KMS-11 (cell line): ENCODE data around the gene NOS1.
"Not testable (repeated sequence)": the region's sequence is repeated elsewhere in the genome, so short reads cannot be mapped to it uniquely, and the experiment has no call there.

ENCODE experiments used
- H2AFZ ChIP-seq: fragments of 200-600 bp; sonication (generic); 2 replicates; pipeline ENCODE4 v1.6.1; 2016; ENCODE audit warnings: antibody characterized with exemption, mixed run types, low read depth
- H3K27ac ChIP-seq: fragments of 200-600 bp; sonication (generic); 2 replicates; pipeline ENCODE4 v1.6.1; 2016; ENCODE audit warnings: mild to moderate bottlenecking, mixed run types
- H3K27me3 ChIP-seq: fragments of 200-600 bp; sonication (generic); 2 replicates; pipeline ENCODE4 v1.6.1; 2017; ENCODE audit warnings: mild to moderate bottlenecking, low read depth, mixed run types, moderate library complexity; ENCODE audit not compliant: insufficient read depth
- H3K36me3 ChIP-seq: fragments of 200-600 bp; sonication (generic); 2 replicates; pipeline ENCODE4 v1.6.1; 2017; ENCODE audit warnings: mild to moderate bottlenecking, mixed run types; ENCODE audit not compliant: insufficient read depth
- H3K4me1 ChIP-seq: fragments of 200-600 bp; sonication (generic); 2 replicates; pipeline ENCODE4 v1.6.1; 2016; ENCODE audit warnings: mild to moderate bottlenecking, low read depth, mixed run types; ENCODE audit not compliant: poor library complexity, severe bottlenecking
- H3K4me2 ChIP-seq: fragments of 200-600 bp; sonication (generic); 2 replicates; pipeline ENCODE4 v1.7.0; 2016; ENCODE audit warnings: mild to moderate bottlenecking, mixed run types
- H3K4me3 ChIP-seq: fragments of 200-600 bp; sonication (generic); IDR thresholded peaks from 2 replicates; pipeline ENCODE4 v1.6.1; 2017; ENCODE audit warnings: low read depth, low read length, mixed read lengths; ENCODE audit not compliant: insufficient read depth
- H3K79me2 ChIP-seq: fragments of 200-600 bp; sonication (generic); 2 replicates; pipeline ENCODE4 v1.6.1; 2016; ENCODE audit warnings: low read depth, mixed run types; ENCODE audit not compliant: insufficient read depth
- H3K9ac ChIP-seq: fragments of 200-600 bp; sonication (generic); 2 replicates; pipeline ENCODE4 v1.6.1; 2016; ENCODE audit warnings: mild to moderate bottlenecking, mixed run types
- H4K20me1 ChIP-seq: fragments of 200-600 bp; sonication (generic); 2 replicates; pipeline ENCODE4 v1.6.1; 2016; ENCODE audit warnings: mild to moderate bottlenecking, mixed run types; ENCODE audit not compliant: insufficient read depth
- CTCF ChIP-seq: fragments of 200-600 bp; sonication (generic); conservative IDR thresholded peaks from 2 replicates; pipeline ENCODE4 v1.6.1; 2017; ENCODE audit warnings: low read depth, mild to moderate bottlenecking, antibody characterized with exemption, low read length, moderate library complexity, mixed read lengths

The NOS1 gene

DNA sequence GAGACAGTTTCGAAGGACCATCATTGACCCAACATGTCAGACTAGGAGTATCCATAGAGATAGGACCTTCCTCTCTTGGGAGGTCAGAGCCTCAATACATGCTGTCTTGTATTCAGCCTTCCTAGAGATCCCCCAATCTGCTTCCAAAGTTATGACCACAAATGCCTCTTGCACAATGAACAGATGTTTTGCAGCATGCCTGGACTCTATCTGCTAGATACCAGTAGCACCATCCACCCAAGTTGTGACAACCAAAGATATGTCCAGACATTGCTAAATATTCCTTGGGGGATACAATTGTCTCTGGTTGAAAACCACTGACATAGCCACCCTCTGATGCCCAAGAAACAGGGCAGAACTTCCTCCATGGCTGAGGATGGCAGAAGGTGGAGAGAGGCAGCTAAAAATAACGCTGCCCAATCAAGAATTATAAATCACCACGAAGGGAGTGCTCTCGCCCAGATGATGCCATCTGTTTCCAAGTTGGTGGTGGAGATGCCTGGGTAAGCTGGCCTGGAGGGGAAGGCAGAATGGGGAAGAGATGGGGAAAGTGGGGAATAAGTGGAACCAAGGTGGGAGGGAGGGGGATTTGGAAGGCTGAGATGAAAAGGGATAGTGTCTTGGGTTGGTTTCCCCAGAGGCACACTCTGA, 42.9 kb upstream of the NOS1 start:
- H3K9ac ChIP-seq = no peak overlapping the region
- H3K4me2 ChIP-seq = no peak overlapping the region
- H3K79me2 ChIP-seq = no peaks in the 10 kb centered on the region
- no peaks in the 10 kb centered on the region for H3K27me3 ChIP-seq
- no peaks in the 10 kb centered on the region for H3K36me3 ChIP-seq
- TF ChIP-seq CTCF = no peak
- no peaks in the 10 kb centered on the region for H4K20me1 ChIP-seq
- H3K4me3 ChIP-seq = no peak overlapping the region
- no peak overlapping the region for H3K27ac ChIP-seq
- no peaks in the 10 kb centered on the region for H3K4me1 ChIP-seq
- H2AFZ ChIP-seq = no peak overlapping the region

- no peaks in the 10 kb centered on the region for H3K4me1 ChIP-seq
- H2AFZ ChIP-seq = no peak overlapping the region
- no peak overlapping the region for H3K9ac ChIP-seq
- H3K4me3 ChIP-seq = no peak overlapping the region
- no peaks in the 10 kb centered on the region for H3K36me3 ChIP-seq
- TF ChIP-seq CTCF = no peak
- no peaks in the 10 kb centered on the region for H4K20me1 ChIP-seq
- H3K79me2 ChIP-seq = no peaks in the 10 kb centered on the region
- H3K4me2 ChIP-seq = no peak overlapping the region
- H3K27ac ChIP-seq = no peak overlapping the region
- H3K27me3 ChIP-seq = no peaks in the 10 kb centered on the region
Measured at GRCh38 chr12:117403586-117404139, 42.2 kb upstream of the NOS1 start.

GRCh38 chr12:117402363-117402762, 40.9 kb upstream of the NOS1 start:
- Histone ChIP-seq H3K4me2 (no peak overlapping the region), H3K27me3 (no peaks in the 10 kb centered on the region), H3K79me2 (no peaks in the 10 kb centered on the region), H3K36me3 (no peaks in the 10 kb centered on the region), H2AFZ (no peak overlapping the region), H3K9ac (no peak overlapping the region), H3K4me1 (no peaks in the 10 kb centered on the region), H3K4me3 (no peak overlapping the region), H3K27ac (no peak overlapping the region), H4K20me1 (no peaks in the 10 kb centered on the region)
- no peak for TF ChIP-seq CTCF

DNA sequence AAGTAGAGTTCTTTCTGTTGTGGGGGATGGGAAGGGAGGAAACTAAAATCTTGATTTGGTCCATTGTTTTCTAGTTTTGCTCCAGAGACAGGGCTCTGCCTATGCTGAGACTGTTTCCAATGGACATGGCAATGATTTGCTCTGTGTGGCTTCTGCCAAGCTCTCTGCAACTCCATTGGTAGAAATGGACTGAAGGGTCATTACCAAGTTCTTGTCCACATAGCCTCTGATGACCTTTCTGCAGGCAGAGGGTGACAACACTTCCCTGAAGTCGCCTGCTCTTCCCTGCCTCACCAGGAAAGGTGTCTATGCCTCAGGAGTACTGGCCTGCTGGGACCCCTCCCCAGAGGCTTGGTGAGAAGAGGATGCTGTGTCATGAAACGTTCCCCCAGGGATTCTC, 39.5 kb upstream of the NOS1 start:
- H3K79me2 ChIP-seq = no peaks in the 10 kb centered on the region
- no peak for TF ChIP-seq CTCF
- H3K4me2 ChIP-seq = no peak overlapping the region

DNA sequence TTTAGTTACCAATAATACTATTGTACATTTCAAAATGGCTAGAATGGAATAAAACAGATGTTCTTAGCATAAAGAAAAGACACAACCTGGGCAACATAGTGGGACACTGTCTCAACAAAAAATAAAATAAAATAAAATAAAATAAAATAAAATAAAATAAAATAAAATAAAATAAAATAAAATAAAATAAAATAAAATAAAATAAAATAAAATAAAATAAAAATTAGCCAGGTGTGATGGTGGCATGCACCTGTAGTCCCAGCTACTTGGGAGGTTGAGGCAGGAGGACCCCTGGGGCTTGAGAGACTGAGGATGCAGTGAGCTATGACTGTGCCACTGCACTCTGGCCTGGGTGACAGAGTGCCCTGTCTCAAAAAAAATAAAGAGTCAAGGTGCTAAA, 37.1 kb upstream of the NOS1 start:
- H3K27ac ChIP-seq, H3K4me1 ChIP-seq, H3K4me2 ChIP-seq, H3K79me2 ChIP-seq, H3K4me3 ChIP-seq, H3K27me3 ChIP-seq, H4K20me1 ChIP-seq, H3K36me3 ChIP-seq, H3K9ac ChIP-seq, H2AFZ ChIP-seq: not testable (repeated sequence)

More for the DNA sequence above, 39.5 kb upstream of the NOS1 start:
- Histone ChIP-seq H3K4me1 (no peaks in the 10 kb centered on the region), H2AFZ (no peak overlapping the region), H4K20me1 (no peaks in the 10 kb centered on the region), H3K27ac (no peak overlapping the region), H3K36me3 (no peaks in the 10 kb centered on the region), H3K9ac (no peak overlapping the region), H3K4me3 (no peak overlapping the region), H3K27me3 (no peaks in the 10 kb centered on the region)
